Ascending aorta (tissue), 2 donors: Measurements from ENCODE around the gene ABHD12. TPM values are rescaled to one million over a fixed set of nuclear protein-coding genes. Genes with fewer than 3 reads are reported as not detected.

Experiments used
- DNase-seq, 2 donors: peaks; one replicate each; pipeline ENCODE4 v3.0.0-alpha.2; 2019; ENCODE audit warnings: low spot score in 2 of 2
- H3K27ac ChIP-seq, 2 donors: fragments of 200-600 bp; sonication (generic); one replicate each; pipeline ENCODE4 v1.5.1; 2016 to 2017; ENCODE audit warnings: mild to moderate bottlenecking in 1 of 2
- H3K27me3 ChIP-seq: fragments of 200-600 bp; sonication (generic); one replicate; pipeline ENCODE4 v1.5.1; 2017
- H3K36me3 ChIP-seq, 2 donors: fragments of 200-600 bp; sonication (generic); one replicate each; pipeline ENCODE4 v1.5.1; 2016
- H3K4me1 ChIP-seq, 2 donors: fragments of 200-600 bp; sonication (generic); one replicate each; pipeline ENCODE4 v1.5.1; 2016 to 2017; ENCODE audit warnings: mild to moderate bottlenecking in 1 of 2
- H3K4me3 ChIP-seq, 2 donors: fragments of 200-600 bp; sonication (generic); one replicate each; pipeline ENCODE4 v1.5.1; 2016 to 2017; ENCODE audit warnings: mild to moderate bottlenecking in 1 of 2
- H3K9me3 ChIP-seq, 2 donors: fragments of 200-600 bp; sonication (generic); one replicate each; pipeline ENCODE4 v1.5.1; 2016
- CTCF ChIP-seq, 3 experiments: fragments of 200-600 bp in 2 of 3; fragments of 450-650 bp in 1 of 3; sonication (generic) in 2 of 3; IDR thresholded peaks; one replicate each; pipeline ENCODE4 v1.5.1; 2016 to 2019; ENCODE audit warnings: antibody characterized with exemption in 3 of 3, mild to moderate bottlenecking in 1 of 3, moderate library complexity in 1 of 3
- intact Hi-C: fragments of 100-400 bp; cut with DNase I; formaldehyde crosslinking; loops from one replicate; pipeline ENCODE4 v1.15.1; 2023
- total RNA-seq: library from RNA; depleted of rRNA; stranded (reverse); fragments of >200 nt; gene quantifications from one replicate; pipeline ENCODE4 v1.1.0, GENCODE V29; 2016

ABHD12 gene
- total RNA-seq, 1 donor from 2014 or later: 24.3 TPM

GRCh38 chr20:25282034-25282781 lies 108.4 kb downstream of the ABHD12 start:
- DNase-seq: peak in 1 of 2 donors; percentile 61
- Histone ChIP-seq H3K27ac (no peak overlapping the region), H3K27me3 (no peaks in the 10 kb centered on the region), H3K4me1 (no peaks in the 10 kb centered on the region), H3K36me3 (peaks cover 99 to 100% of the 10 kb centered on the region in 2 donors), H3K4me3 (no peak overlapping the region), H3K9me3 (no peaks in the 10 kb centered on the region)
- intact Hi-C loops: no loop called here
- TF ChIP-seq CTCF (IDR thresholded peaks at IDR 0.05): no peak

- no peak for TF ChIP-seq CTCF (IDR thresholded peaks at IDR 0.05)
- DNase-seq: peak; percentile 5 to 53
- H3K27ac ChIP-seq: no peak overlapping the region
- no peaks in the 10 kb centered on the region for H3K27me3 ChIP-seq
- peaks cover 99 to 100% of the 10 kb centered on the region in 2 donors for H3K36me3 ChIP-seq
- H3K4me1 ChIP-seq: no peaks in the 10 kb centered on the region
- H3K9me3 ChIP-seq: no peaks in the 10 kb centered on the region
- H3K4me3 ChIP-seq: no peak overlapping the region
- intact Hi-C loops: no loop called here
Measured at GRCh38 chr20:25281541-25281991, 109.1 kb downstream of the ABHD12 start.

- intact Hi-C loops: no loop called here
- peaks cover 96 to 100% of the 10 kb centered on the region in 2 donors for H3K36me3 ChIP-seq
- no peak overlapping the region for H3K27ac ChIP-seq
- DNase-seq: peak; percentile 7 to 56
- H3K27me3 ChIP-seq: no peaks in the 10 kb centered on the region
- H3K4me3 ChIP-seq: no peak overlapping the region
- TF ChIP-seq CTCF (IDR thresholded peaks at IDR 0.05): no peak
- H3K4me1 ChIP-seq: no peaks in the 10 kb centered on the region
- no peaks in the 10 kb centered on the region for H3K9me3 ChIP-seq
Measured at GRCh38 chr20:25280574-25281535, 109.8 kb downstream of the ABHD12 start.

- Histone ChIP-seq H3K27me3 (no peaks in the 10 kb centered on the region), H3K36me3 (peaks cover 94 to 100% of the 10 kb centered on the region in 2 donors), H3K27ac (no peak overlapping the region), H3K9me3 (no peaks in the 10 kb centered on the region), H3K4me3 (no peak overlapping the region), H3K4me1 (no peaks in the 10 kb centered on the region)
- intact Hi-C loops: no loop called here
- no peak for TF ChIP-seq CTCF (IDR thresholded peaks at IDR 0.05)
- DNase-seq: peak; percentile 5 to 58
Measured at GRCh38 chr20:25280051-25280573, 110.5 kb downstream of the ABHD12 start.

- Histone ChIP-seq H3K27ac (no peak overlapping the region), H3K4me3 (no peak overlapping the region), H3K36me3 (peaks cover 95 to 100% of the 10 kb centered on the region in 2 donors), H3K9me3 (no peaks in the 10 kb centered on the region), H3K27me3 (no peaks in the 10 kb centered on the region), H3K4me1 (no peaks in the 10 kb centered on the region)
- intact Hi-C loops: no loop called here
- no peak for DNase-seq
- no peak for TF ChIP-seq CTCF (IDR thresholded peaks at IDR 0.05)
Measured at GRCh38 chr20:25279403-25279802, 111.2 kb downstream of the ABHD12 start.
